ENCODE data around the gene SMARCA4.

- TF ChIP-seq CTCF (IDR thresholded peaks at IDR 0.05), result no peak
- no peak for TF ChIP-seq POLR2A (IDR thresholded peaks at IDR 0.05)
These were observed 437 bp downstream of the SMARCA4 start for GRCh38 chr19:10961073-10961860.

Data from right lobe of liver (tissue), 4 donors.